ES-I3 (cell line): ENCODE data around the gene HBG2.

Source experiments
- H3K36me3 ChIP-seq: 2 replicates; pipeline ENCODE4 v1.6.1; 2013; ENCODE audit warnings: mild to moderate bottlenecking, low read length, control low read depth, moderate library complexity; ENCODE audit not compliant: insufficient read depth
- H3K4me1 ChIP-seq: 2 replicates; pipeline ENCODE4 v1.6.1; 2013; ENCODE audit warnings: mild to moderate bottlenecking, control low read depth, low read length; ENCODE audit not compliant: insufficient read depth
- H3K9ac ChIP-seq: 2 replicates; pipeline ENCODE4 v1.6.1; 2013; ENCODE audit warnings: low read depth, mild to moderate bottlenecking, low read length, moderate library complexity
- H3K9me3 ChIP-seq: 2 replicates; pipeline ENCODE4 v1.6.1; 2013; ENCODE audit warnings: mild to moderate bottlenecking, low read length, moderate library complexity; ENCODE audit not compliant: control insufficient read depth, insufficient read depth

Gene HBG2

DNA sequence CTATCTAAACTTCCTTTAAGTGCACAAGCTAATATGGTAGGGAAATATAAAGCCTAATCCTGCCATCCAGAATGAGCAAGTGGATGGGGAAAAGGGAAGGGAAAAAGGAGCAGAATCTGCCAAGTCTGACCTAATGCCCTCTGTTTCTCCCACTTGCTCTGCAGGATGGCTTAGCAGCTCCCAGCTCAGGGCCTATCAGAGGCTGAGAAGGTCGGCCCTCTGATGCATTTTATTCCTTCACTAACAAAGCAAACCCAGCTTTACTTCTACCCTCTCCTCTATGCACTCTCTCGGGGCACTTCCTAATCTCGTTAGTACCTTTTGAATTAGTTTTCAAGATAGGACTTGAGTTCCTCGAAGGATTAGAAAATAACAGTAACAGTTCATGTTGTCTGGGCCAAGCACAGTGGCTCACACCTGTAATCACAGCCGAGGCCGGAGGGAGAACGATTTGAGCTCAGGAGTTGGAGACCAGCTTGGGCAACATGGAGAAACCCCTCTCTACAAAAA, 44.1 kb downstream of the HBG2 start:
- H3K9ac ChIP-seq: no peak overlapping the region
- no peaks in the 10 kb centered on the region for H3K36me3 ChIP-seq
- H3K4me1 ChIP-seq: peaks cover 3% of the 10 kb centered on the region; the same call in 1 of the 2 replicates
- H3K9me3 ChIP-seq: no peaks in the 10 kb centered on the region

GRCh38 chr11:5204787-5205186, 49.8 kb downstream of the HBG2 start:
- no peaks in the 10 kb centered on the region for H3K36me3 ChIP-seq
- no peak overlapping the region for H3K9ac ChIP-seq
- H3K9me3 ChIP-seq: no peaks in the 10 kb centered on the region
- peaks cover 3% of the 10 kb centered on the region; the same call in 1 of the 2 replicates for H3K4me1 ChIP-seq

DNA sequence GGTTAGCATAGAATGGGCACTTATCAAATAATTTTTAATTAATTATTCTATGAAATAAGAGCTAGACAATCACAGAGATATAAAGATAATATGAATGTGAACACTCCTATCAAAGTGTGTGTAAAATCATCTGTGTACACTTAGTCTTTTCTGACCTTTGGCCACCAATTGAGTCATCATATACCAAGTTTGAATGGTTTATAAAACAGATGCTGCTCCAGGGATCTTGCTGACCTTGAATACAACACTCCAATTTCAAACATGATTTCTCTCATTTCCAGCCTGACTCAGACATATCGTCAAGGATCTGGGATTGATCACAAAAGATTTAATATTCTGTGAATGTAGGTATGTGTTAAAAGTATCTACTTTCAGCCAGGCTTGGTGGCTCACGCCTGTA, 51.2 kb downstream of the HBG2 start:
- no peaks in the 10 kb centered on the region for H3K36me3 ChIP-seq
- no peak overlapping the region for H3K9ac ChIP-seq
- no peaks in the 10 kb centered on the region for H3K4me1 ChIP-seq

More for the DNA sequence above, 51.2 kb downstream of the HBG2 start:
- no peaks in the 10 kb centered on the region for H3K9me3 ChIP-seq
